Measurements from ENCODE around the gene DENND1A.

Gene DENND1A

DNA sequence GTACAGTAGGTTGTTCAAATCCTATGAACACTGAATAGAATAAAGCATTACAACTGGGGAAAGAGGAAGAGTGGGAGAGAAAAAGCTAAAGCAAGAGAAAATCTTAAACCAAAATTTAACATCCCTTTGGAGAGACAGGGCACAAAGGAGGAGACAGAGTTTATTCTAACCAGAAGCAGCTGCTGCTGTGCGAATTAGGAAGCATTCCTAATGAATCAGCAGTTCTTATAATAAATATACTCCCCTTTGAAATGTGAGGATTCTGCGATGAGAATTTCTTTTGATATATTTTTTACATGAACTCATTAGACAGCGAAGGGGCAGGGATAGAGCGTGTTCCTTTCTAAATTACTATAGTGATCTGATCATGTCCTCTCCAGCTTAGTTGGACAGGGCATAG lies 233.4 kb downstream of the DENND1A start:
- DNase-seq (ENCODE audit: extremely low read depth in 1 of 2, low read depth in 1 of 2) = no peak

- DNase-seq (ENCODE audit: extremely low read depth in 1 of 2, low read depth in 1 of 2) = no peak
Measured at GRCh38 chr9:123695386-123695785, 234.5 kb downstream of the DENND1A start.

GRCh38 chr9:123691765-123692303 lies 238.1 kb downstream of the DENND1A start:
- no peak for DNase-seq (ENCODE audit: extremely low read depth in 1 of 2, low read depth in 1 of 2)

GRCh38 chr9:123689701-123690428 lies 240.1 kb downstream of the DENND1A start:
- DNase-seq (ENCODE audit: extremely low read depth in 1 of 2, low read depth in 1 of 2) = no peak

DNA sequence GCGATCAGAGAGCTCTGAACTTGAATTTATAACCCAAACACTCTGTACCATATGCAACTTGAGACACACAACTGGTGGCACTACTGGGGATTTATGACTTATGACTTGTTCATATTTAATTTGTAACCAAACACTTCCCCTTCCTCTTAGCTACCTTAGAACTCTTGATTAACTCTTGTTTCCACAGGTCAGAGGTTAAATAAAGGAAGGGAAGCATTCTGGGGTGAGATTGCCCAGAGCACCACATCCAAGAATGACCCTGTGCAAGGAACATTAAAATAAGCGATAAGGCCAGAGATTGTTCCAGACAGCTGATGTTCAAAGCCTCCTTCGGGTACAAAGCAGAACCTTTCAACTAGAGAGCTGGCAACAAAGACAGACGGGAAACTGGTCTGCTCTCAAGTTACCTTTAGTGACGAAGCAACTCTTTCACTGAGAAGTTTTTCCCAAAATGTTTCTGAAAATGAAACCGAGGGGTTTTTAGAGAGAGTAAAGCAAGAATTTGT lies 242.6 kb downstream of the DENND1A start:
- no peak for DNase-seq (ENCODE audit: extremely low read depth in 1 of 2, low read depth in 1 of 2)

GRCh38 chr9:123686829-123687192 lies 243.1 kb downstream of the DENND1A start:
- no peak for DNase-seq (ENCODE audit: extremely low read depth in 1 of 2, low read depth in 1 of 2)

DNA sequence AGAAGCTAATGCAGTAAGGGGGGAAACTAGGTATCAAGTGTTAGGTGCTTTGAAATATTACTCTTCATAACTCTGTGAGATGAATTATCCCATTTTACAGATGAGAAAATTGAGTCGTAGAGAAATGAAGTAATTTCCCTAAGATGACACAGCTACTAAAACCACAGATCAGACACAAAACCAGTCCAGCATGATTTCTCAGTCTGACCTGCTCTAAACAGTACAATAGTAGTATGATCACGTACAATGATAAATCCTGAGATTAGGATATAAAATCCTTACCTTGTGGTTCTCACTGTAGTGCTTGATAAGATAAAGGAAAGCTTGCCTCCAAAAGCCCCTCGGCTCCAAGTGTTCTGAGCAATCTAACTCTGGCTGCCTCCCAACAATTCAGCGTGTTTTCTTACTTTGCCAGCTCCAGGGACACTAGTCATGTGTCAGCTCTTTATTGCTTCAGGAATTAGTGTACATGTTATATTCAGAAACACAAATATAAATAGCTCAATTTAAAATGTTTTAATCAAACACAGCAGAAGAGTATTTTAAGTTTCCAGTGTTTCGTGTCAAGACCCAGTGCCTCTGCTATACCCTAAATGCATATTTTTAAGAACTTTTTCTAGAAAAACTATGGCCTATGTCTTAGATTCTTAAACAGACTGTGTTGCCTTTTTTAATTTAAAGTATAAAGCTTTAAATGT lies 243.6 kb downstream of the DENND1A start:
- DNase-seq (ENCODE audit: extremely low read depth in 1 of 2, low read depth in 1 of 2) = no peak

DNA sequence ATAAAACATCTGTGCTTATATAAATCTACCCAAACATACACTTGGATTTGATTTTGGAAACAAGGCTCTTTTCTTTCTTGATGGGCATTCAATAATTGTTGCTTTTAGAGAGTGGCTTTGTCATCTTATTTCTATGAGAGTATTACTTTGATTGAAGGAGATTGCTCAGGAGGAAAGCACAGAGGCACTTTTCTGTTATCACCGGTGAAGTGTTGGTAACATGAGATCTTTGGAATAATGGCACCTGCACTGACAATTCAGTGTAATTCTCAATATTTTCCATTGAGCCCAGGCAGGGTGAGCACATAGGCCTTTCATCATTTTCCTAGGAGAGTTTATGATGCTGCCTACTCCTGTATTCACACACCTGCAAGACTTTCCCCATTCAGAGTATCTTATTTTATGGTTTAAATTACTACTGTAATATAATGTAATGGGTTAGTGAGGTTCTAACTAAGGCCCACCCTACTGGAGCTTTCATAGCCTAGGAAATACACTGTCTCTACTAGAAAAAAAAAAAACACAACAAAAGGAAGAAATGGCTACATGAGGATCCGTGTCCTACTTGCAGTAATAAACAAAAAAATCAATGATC lies 244.3 kb downstream of the DENND1A start:
- DNase-seq (ENCODE audit: extremely low read depth in 1 of 2, low read depth in 1 of 2) = no peak

- no peak for DNase-seq (ENCODE audit: extremely low read depth in 1 of 2, low read depth in 1 of 2)
Measured at GRCh38 chr9:123684393-123685149, 245.4 kb downstream of the DENND1A start.

DNA sequence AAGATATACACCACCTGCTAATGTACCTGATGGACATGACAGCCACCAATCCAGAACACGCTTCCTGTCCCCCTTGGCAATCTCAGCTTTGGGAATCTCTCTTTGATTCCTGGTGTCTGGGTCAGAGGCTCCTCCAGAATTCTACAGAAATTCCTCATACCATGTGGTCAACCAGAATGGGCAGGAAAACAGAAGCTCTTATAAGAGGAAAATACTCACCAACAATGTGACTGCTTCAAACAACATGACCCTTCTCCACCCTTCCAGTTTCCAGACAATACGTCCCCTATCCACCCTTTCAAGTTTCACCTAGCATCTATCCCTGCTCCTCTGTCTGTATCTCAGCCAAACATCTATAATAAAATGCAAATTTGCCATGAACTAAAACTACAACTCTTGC lies 247.2 kb downstream of the DENND1A start:
- no peak for DNase-seq (ENCODE audit: extremely low read depth in 1 of 2, low read depth in 1 of 2)

DNA sequence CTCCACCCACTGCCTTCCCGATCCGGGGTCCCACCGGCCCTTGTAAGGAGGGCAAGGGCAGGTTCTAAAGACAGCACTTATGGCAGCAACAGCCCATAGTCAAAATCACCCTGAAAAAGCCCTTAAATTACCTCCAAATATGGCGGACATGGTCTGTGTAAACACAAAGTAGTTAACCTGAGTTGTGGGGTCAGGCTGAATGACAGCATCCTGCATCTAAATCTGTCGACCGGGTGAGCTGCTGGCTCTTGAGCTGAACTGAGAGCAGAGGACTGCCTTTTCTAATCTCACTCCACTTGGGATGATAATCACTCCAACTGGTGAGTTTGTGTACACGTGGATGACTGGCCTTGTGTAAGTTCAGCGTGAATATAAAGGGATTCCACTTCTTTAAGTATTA lies 249.6 kb downstream of the DENND1A start:
- no peak for DNase-seq (ENCODE audit: extremely low read depth in 1 of 2, low read depth in 1 of 2)

- no peak for DNase-seq (ENCODE audit: extremely low read depth in 1 of 2, low read depth in 1 of 2)
Measured at GRCh38 chr9:123679330-123679987, 250.5 kb downstream of the DENND1A start.

DNA sequence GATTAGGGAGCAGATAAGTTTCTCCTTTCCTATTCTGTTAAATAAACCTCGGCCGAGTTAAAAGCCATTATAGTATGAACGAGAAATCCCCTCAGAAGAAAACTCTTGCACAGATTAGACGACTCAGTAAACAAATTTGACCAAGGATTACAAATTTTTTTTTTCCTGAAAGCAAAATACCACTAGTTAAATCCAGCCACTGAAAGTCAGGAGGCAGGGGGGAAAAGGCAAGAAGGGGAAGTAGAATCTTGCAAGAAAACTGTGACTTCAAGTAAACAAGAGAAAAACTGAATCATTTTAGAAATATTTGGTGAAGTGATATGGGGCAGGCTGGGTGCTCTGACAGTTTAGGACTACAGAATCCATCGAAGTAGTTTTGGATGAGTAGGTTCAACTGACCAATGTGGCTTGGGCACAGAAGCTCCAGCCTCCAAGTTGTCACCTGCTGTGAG lies 251.0 kb downstream of the DENND1A start:
- no peak for DNase-seq (ENCODE audit: extremely low read depth in 1 of 2, low read depth in 1 of 2)

DNA sequence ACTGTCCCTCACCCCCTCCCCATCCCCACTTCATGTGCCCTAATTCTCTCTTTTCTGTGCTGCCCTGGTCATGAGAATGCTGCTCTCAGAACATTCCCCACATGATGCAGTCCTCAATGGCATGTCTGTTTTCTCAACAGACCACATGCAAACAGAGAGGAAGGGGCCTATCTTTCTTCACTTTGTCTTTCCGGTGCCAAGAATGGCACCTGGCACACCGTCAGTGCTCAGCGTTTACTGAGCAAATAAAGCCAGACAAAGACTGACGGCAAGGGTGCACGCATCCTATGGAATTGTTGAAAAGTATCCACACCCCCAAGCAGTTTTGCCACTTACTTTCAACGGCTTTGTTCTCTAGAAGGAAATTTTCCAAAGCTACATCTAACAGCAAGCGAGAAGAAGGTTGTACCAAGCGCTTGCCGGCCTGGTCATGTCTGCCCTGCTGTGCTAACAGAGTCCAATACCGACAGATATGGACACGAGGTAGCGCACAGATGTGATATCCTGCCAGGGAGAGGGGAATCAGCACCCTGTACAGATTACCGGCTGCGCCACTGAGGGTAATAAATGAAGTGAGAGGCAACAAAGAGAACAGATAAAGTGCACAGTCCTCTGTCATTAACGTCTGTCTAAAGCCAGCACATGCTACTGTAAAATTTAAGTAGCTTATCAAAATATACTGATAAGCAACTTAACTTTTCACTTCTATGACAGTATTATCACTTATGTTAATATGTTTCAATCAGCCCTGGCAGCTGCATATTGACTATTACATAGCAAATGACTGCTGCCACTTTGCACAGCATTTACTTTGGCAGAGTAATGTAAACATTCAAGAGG lies 251.7 kb downstream of the DENND1A start:
- DNase-seq (ENCODE audit: extremely low read depth in 1 of 2, low read depth in 1 of 2) = no peak

- no peak for DNase-seq (ENCODE audit: extremely low read depth in 1 of 2, low read depth in 1 of 2)
Measured at GRCh38 chr9:123676869-123677268, 253.1 kb downstream of the DENND1A start.

- no peak for DNase-seq (ENCODE audit: extremely low read depth in 1 of 2, low read depth in 1 of 2)
Measured at GRCh38 chr9:123669346-123669745, 260.6 kb downstream of the DENND1A start.

GRCh38 chr9:123663529-123663928 lies 266.4 kb downstream of the DENND1A start:
- DNase-seq (ENCODE audit: extremely low read depth in 1 of 2, low read depth in 1 of 2) = no peak

DNA sequence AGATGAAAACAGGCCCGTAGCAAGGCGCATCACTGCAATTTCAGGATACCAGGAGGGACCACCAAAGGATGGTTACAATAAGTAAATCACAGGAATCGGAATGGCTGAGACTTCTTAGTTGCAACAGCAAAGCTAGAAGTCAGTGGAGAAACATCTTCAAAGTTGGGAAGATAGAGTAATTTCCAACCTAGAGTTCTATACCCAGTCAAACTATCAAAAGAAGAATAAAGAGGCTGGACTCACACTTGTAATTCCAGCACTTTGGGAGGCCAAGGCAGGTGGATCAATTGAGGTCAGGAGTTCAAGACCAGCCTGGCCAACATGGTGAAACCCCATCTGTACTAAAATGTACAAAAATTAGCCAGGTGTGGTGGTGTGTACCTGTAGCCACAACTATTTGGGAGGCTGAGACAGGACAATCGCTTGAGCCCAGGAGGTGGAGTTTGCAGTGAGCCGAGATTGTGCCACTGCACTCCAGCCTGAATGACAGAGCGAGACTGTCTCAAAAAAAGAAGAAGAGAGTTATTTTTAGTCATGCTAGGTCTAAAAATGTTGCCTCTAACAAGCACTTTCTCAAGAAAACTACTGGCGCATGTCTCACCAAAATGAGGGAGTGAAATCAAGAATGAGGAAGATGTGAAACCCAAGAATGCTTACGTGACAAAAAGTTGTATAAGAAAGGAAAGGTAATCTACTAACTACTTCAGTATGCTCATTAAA lies 267.7 kb downstream of the DENND1A start:
- no peak for DNase-seq (ENCODE audit: extremely low read depth in 1 of 2, low read depth in 1 of 2)

Data from stimulated activated CD8-positive, alpha-beta memory T cell treated with anti-CD3 and anti-CD28 coated beads, Interleukin-7, amount 100 ng/mL, for 48 hours (primary cell).